Right kidney (tissue), 1 donor: ENCODE measurements around the gene GPR39.

Experiments
- DNase-seq: peaks from one replicate; pipeline ENCODE4 v3.0.0-alpha.2; 2016

GPR39 gene

DNA sequence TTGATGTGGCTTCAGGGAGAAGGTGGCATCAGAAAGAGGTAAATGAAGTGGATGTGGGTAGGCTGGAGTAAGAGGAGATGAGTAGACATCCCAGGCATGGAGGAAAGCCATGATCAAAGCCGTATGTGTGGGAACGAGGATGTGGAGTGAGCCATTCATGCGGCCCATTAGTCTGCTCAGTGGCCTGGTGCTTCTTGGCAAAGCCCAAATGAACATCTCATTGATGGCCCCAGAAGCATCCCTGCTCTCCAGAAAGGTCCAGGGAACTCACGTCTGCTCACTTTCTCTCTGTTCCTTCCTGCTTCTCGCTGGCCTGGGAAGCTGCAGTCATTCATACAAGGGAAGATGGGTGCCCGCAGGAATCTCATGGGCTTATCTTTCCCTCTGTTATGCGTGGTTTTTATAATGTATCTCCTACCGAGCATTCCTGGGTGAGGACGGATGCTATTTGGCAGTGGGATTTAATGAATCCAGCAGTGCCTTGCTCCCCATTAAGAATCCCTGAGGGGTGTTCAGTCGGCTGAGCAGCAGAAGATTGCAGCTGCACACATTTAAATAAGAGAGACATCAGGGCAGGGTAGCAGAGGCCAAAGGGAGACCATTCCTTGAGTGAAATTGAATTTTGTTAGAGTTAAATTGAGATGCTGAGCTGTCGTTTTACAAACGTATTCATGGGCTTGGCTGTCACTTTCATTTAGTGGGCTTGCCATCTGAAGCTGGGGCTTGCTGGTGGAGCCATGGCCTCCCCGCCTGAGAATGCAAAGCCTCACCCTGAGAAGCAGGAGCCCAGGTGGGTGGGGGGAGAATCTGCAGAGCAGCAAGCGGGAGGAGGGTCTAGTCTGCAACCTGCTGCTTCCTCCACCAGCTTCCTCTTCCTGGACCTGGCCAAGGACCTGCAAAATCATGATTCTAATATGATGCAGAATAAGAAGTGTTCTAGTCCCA, 188.9 kb downstream of the GPR39 start:
- DNase-seq: no peak

DNA sequence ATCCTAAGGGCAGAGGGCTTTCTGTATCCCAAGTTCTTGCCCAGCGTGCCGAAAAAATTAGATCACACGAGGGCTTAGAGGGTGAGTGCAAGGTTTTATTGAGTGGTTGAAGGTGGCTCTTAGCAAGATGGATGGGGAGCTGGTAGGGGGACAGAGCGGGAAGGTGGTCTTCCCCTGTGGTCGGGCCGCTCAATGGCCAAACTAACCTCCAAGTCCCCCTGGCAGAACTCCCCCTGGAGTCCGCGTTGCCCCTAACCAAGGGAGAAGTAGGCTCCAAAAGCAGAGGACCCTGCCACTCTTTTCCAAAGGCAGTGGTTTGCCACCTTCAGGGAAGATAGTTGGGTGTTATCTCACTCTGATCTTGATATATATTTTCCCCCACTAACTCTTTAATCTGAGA, 190.0 kb downstream of the GPR39 start:
- DNase-seq: no peak

DNA sequence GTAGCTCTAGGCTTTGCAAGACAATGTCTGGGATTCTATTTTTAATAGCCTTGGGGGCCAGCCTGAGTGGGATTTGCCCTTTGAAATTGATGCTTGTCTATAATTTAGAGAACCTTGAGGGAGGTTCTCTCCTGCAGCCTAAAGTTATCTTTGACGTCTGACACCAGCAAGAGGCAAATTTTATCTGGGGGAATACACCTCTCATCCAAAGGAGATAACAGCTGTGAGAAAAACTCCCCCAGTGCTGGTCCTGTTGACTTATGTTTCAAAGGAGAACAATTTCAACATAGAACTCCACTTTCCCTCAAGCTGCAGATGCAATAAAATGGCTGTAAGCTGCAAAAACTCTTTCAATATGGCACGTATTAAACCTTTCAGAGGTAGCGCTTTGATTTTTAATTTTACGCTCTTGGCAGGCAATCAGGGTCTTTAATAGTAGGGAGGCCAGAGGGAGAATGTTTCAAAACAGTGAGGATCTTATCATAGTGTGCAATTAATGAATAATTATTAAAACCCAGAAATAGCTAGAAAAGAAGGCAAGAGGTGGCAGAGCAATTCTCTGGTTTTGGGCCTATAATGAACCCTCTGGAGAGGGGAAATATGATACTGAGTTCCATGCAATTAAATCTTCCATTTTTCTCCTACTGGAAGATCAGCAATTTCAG, 191.0 kb downstream of the GPR39 start:
- DNase-seq: no peak

DNA sequence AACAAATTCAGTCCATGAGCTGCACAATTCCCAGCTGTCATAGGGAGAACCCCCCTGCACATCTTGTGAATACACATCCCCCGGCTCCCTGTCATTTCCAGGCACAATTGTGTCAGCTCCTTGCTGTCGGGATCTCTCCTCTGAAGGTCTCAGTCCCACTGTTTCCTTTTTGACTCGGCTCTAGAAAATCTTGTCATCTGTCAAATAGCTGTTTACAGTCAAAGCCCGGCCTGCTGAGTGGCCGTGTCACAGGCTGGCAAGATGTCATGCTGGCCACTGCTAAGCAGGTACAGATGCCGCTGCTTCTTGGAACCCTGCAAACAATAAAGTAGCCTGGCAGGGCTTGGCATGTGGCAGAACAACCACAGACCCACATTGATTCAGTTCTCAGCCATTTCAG, 191.7 kb downstream of the GPR39 start:
- no peak for DNase-seq

DNA sequence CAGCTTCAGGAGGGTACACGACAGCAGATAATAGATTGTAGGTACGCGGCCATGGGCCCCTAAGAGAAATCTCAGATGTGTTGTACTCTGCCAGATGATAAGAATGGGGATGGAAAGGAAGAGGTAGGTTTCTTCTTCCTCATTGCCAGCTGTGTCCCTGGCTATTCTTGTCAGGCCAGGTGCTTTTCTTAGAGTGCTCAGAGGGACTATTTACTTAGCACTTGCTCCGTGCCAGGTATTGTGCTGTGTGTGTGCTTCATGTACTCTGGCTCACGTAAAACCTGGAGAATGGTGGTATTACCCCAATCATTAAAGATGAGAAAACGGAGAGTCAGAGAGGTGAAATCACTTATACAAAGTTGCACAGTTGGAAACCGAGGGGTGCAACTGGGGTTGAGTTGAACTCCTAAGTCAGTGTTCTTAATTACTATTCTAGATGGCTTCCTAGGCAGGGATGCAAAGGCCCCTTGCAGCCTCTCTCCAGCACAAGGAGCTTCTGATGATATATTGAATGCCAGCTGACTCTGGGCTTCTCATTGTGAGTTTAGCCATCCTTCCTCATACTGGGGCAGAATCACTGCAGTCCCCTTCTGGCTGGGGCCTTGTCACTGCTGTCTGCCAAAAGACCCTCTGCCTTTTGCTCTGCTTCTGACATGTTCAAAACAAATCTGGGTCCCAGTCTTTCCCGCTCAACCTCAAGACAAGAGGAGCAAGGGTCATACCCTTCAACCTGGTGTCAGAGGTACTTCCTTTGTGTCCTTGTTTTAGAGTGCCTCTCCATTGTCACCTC, 192.7 kb downstream of the GPR39 start:
- DNase-seq: no peak

DNA sequence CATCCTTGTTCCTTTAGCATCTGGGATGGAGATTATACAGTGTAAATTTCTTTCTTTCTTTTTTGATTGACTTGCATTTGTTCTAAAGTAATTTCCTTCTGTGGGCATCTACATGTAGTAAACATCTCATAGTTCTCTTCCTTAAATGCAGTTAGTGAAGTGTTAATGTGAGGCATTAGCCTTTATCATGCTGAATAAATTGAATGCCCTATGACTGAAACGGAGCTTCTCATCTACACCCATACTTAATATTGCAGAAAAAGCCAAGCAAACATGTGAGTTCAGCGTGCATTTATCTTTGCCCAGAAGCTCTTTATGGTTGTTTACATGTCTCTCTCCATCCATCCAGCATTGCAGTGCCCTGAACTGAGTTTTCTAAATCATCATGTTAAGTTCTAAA, 195.1 kb downstream of the GPR39 start:
- no peak for DNase-seq

DNA sequence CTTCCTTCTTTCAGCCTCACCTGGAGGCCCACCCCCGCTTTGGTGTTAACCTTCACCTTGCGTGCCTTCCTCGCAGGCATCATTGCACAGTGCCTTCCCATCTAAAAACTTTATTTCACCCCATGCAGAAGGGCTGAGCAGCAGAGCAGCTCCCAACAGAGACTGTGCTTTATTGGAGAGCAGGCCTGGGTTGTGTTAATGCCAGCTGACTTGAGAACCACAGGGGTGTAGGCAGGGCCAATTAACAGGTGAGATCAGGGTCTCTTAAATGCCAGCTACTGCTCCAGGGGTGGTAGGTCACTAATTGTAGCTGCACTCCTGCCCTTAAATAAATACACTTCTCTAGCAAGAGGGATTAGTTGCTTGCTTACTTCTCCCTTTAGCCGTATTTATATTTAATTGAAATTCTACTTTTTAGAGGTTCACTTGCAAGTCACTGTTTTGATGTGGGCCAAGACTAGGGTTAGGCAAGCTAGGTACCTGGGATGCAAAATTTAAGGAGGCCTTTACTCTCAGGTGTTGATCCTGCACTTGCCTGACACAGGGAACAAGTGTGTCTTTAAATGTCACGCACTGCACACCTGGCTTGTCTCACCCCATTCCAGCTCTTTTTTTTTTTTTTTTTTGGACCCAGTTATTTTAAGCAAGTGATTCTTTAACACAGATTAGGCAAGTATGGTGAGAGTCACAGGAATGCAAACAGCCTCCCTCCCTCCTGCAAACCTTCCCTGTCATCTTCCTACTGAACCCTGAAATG, 198.9 kb downstream of the GPR39 start:
- DNase-seq: no peak

DNA sequence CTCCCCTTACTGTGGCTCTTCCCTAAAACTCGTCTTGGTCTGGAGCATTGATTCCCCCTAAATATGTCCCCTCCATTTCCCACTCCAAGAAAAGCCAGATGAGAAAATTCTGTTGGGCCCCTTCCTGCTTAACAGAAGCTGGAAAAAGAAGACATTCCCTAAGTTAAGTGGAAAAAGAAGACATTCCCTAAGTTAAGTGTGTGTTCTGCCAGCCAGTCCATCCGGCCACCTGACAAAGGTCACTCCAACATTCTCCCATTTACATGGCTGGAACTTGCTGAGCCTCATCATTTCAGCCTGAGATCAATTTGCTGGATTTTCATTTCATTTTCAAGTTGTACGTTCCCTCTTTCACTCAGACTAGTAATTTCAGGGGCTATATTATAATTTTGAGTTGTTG, 201.4 kb downstream of the GPR39 start:
- DNase-seq: no peak

DNA sequence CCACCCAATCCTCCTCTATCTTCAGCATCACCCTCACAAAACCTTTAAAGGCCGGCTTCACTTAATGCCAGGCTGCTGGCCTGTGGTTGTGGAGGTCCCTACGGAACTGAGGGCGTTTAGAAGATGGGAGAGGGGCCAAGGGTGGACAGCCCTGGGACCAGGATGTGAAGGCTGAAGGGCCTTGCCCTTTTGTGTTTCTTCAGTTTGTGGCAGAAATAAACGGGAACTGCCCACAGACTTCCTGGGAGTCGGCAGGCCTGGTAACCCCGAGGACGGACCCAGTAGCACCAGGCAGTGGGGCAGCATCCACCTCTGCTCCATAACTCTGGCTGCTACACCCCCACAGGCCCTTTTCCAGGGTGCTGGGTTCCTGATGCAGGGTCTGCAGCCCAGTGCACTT, 202.1 kb downstream of the GPR39 start:
- DNase-seq: no peak

DNA sequence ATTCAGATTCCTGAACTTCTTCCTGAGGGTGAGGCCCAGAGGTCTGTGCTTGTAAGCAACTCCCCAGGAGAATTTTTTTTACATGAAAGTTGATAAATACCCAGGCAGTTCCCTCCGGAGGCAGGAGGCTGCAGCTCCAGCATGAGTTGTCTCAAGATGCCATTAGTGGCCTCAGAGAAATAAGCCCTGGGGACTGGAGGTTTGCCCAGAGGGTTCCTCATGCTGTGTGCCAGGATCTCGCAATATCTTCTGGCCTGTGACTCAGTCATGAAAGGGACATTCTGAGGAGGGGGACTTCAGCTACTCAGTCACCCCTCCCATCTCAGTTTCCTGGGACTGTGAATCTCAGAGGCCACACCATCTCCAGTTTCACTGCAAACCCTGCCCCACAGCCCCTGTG, 203.5 kb downstream of the GPR39 start:
- DNase-seq: no peak

DNA sequence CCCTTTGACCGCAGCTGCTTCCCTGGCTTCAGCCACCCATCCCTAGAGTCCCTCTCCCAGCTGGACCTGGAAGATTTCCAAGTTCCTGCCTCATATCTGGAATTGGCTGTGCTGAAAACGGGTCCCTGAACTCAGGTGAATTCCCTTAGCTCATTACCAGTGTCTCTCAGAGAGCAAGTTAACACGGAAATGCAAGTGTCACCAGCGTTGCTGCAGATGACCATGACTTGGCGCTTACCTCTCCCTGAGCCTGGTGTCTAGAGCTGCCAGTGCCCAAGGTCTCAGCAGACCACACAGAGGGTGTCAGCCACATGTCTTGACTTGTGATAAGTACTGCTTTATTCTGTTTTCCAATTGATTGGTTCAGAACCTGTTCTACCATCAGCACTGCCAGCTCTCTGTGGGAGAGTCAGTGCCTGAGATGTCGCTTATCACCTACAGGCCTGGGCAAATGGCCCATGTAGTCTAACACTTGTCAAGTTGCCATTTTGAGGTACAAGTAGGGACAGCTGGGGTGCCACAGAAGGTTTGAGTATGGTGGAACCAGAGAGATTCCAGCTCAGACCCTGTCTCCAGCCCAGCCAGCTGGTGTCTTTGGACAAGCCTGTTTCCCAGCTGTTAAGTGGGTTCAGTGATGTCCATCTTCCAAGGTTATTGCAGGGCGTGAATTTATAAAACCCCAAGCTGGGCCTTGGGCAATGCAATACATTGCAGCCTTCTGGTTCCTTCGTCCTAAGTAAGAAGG, 204.7 kb downstream of the GPR39 start:
- DNase-seq: no peak

DNA sequence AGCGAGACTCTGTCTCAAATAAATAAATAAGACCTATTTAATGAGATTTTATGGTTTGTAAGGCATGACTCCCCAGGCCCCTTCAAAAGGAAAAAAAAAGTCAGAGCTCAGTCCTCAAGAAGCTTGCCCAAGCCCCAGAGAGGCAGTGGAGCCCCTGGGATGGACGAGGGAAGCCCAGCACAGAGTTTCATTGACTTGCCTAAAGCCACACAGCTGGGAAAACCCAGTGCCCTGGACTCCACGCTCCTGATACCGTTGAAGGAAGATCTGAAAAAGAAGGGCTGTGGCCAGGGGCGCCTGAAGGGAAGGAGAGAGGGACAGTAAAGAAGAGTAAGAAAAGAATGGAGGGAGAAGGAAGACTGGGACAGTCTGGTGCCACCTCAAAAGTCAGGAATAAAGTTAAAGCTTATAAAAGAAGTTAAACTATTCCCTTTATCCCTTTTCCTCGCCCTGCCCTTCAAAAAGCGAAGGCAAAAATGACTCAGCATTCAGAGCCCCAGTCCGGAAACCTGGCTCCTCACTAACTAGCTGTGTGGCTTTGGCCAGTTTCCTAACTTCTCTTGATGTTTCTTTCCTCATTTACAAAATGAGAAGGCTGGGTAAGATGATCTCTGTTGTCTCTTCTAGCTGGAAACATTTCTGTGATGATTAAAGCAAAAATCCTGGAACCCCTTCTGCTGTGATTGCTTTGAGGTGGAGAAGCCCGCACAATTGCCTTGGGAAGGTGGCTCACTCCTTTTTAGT, 206.7 kb downstream of the GPR39 start:
- no peak for DNase-seq

DNA sequence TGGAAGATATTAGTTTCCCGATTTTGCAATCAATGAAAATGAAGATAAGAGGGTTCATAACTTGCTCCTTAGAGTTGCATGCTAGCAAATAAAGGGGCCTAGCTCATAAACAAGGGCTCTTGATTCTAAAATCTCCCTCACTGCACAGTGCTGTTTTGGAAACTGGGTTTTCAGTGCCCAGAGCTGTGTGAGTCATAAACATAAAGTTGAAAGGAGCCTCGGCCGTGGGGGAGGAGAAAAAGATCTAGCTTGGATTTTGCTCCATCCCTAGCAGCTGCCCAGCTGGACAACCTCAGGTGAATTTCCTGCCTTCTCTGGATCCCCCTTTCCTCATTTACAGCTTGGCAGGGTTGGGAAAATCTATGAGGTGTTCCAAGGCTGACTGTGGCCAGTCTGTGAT, 210.9 kb downstream of the GPR39 start:
- no peak for DNase-seq

DNA sequence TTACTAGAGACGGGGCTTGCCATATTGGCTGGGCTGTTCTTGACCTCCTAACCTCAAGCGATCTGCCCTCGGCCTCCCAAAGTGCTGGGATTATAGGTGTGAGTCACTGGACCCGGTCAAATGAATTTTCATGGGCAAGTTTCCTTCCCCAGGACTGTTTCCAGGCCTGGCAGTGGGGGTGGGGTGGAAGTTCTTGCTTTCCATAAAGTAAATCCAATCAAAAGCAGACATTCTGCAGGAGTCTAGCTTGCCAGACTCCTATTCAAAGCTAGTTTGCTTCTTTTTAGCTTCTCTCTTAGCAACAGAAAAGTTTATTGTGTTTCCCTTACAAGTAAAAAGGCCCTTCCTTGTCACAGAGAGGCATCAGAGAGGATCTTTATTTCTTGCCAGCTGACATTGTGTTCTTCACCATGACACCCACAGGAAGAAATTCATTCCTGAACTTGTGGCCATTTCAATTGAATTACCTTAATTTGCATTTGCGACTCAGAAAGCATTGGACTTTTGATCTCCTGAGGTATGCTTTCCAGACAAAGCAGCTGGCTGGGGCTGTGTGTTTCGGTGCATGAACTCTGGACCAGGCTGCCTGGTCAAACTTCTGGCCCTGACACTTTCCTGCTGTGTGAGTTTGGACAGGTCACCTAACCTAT, 215.5 kb downstream of the GPR39 start:
- no peak for DNase-seq

DNA sequence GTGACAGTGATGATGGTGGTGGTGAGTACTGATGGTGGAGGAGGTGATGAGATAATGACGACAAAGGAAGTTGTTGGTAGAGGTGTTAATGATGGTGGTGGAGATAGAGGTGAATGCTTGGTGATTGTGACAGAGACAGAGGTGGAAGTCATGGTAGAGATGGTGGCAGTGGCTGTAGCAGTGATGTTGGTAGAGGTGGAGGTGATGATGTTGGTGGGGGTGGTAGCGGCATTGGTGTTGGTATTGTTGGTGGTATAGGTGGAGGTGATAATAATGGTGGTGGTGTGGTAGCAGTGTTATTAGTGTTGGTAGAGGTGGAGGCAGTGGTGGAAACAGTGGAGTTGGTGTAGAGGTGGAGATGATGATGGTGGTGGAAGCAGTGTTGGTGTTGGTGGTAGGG, 217.0 kb downstream of the GPR39 start:
- no peak for DNase-seq

DNA sequence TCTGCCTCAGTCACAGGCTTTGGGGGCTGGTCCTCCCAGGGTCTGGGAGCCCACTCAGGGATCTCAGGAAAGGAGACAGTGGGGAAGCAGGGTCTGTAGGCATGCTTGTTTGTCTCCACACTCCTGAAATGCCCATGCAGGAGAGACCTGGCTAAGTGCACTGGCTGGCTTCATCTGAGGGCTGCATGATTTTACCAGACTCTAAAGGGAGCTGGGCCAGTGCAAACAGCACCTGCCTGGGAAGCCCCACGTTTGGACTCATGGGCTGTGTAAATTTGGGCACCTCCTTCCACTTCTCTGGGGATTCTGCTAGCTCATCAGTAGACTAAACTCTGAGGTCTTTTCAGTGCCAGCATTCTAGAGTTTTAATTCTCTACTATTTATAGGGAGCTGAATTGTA, 219.7 kb downstream of the GPR39 start:
- no peak for DNase-seq

DNA sequence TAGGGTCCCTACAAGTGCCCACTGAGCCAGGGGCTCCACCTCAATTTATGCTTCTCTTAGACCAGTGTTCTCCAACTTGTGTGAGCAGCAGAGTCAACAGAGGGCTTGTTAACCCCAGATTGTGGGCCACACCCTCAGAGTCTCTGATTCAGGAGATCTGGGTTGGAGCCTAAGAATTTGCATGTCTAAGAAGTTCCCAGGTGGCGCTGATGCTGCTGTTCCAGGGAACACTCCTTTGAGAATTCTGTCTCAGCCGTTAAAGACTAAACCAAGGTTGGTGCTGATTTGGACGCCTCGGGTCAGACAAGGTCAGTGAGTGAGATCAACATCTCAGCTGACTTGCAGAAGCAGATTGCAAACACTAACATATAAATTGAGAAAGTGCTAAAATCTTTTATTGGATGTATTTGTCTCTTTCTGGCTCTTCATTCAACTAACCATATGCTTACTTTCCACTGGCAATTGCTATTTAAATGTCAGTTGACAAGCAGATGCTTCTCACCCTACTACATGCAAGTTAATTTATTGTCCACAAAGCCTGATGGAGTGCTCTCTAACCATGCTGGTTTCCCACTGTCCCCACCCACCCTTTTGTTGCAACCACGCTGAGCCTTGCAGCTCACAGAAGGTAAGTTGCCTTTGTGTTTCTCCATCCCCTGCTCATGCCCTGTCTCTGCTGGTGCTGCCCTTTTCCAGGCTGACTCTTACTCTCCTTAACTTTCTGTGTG, 221.9 kb downstream of the GPR39 start:
- no peak for DNase-seq

DNA sequence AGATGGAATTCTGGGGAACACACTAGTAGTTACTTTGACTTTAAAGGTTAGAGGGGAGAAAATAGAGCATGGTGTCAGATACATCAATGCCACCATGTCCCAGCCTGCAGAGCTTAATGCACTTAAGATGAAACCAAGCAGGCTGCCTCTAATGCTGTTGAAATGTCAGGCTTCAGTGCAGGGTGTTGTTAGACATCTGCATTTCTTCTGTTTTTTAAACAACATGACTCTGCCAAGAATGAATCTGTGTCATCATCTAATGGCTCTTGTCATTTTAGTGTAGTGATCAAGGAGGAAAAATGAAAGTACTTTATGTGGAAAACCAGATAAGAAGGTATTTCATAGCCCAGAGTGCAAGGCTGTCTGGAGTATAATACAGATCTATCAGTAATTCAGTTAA, 223.5 kb downstream of the GPR39 start:
- no peak for DNase-seq

DNA sequence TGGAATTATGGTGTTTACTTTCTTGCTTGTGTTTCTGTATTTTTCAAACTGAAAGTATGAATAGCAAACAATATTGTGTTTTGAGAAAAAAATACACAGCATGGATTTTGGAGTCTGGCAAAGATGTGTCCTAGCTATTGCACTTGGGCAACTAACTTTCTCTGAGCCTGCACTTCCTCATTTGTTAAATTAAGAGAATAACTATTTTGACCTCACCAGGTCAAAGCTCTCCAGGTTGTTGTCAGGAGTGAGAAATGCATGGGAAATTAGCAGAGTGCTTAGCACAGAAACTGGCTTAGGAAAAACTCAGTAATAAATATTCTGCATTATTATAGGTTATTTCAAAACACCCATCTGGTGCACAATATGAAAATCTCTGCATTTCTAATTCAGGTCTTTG, 225.2 kb downstream of the GPR39 start:
- no peak for DNase-seq

DNA sequence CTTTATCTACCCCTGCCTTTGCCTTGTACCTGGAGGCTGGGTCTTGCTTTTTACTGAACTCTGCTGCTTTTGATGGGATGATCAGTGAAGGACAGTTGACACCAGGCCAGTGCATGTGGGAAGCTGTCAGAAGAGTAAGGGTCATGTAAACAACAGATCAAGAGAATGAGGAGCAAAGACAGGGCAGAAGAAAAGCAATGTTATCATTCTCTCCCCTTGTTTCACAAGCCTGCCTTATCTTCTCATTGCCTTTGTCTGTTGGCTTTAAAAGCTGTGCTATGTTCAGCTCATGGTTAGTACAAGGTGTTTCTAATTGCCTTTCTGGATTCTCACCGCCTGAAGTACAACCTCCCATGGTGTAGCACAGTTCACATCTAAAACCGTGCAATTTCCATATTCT, 225.8 kb downstream of the GPR39 start:
- DNase-seq: no peak
